Spleen (tissue), 7 donors: ENCODE data around the gene DPF3.

Experiments
- CTCF ChIP-seq, 11 experiments: fragments of 200-600 bp in 7 of 11; fragments of 450-650 bp in 4 of 11; sonication (generic) in 4 of 11; IDR thresholded peaks in 8 of 11; conservative IDR thresholded peaks in 3 of 11; 1 replicate in 7 of 11; 2 replicates in 4 of 11; pipeline versions ENCODE4 v1.4.0 to v1.8.0; 2016 to 2021; ENCODE audit warnings: antibody characterized with exemption in 11 of 11, inconsistent platforms in 4 of 11, mild to moderate bottlenecking in 1 of 11
- POLR2AphosphoS5 ChIP-seq, 3 donors: sonication (generic); formaldehyde crosslinking; IDR thresholded peaks; one replicate each; pipeline ENCODE4 v1.5.1; 2017; ENCODE audit warnings: antibody characterized with exemption in 3 of 3
- donor health status: DM: no; HTN: no; CAD: no; lungs with moderate emphysema.
- donor health status: DM: no; HTN: no; CAD: no.
- donor health status: DM: no; HTN: no; CAD: no.

DNA sequence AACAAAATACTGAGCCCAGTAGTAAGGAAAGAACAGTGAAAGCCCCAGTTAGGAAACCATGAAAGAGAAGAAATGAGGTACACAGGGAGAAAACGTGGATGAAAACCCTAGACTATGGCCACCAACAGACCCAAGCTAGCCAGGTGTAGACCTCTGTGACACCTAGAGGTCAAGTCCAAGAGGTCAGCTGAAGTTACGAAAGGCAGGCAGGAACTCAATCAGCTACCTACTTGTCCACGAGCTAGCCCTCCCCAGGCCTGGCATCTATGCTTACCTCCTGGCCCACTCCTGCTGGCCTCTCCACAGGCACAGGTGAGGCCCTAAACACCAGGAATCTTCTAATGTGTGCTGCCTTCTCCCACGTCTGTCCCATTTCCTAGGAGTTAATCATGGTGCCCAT, 48.7 kb downstream of the DPF3 start:
- TF ChIP-seq CTCF (IDR thresholded peaks at IDR 0.05 in 8 of 11, conservative IDR thresholded peaks at IDR 0.05 in 3 of 11) (no peak), POLR2AphosphoS5 (IDR thresholded peaks at IDR 0.05) (no peak)
